SHP77 (cell line): ENCODE measurements around the gene TCEANC.

Experiments used
- DNase-seq, 2 experiments: peaks; one replicate each; lab custom pipeline; 2025; lab: John Stamatoyannopoulos, UW

Gene TCEANC

DNA sequence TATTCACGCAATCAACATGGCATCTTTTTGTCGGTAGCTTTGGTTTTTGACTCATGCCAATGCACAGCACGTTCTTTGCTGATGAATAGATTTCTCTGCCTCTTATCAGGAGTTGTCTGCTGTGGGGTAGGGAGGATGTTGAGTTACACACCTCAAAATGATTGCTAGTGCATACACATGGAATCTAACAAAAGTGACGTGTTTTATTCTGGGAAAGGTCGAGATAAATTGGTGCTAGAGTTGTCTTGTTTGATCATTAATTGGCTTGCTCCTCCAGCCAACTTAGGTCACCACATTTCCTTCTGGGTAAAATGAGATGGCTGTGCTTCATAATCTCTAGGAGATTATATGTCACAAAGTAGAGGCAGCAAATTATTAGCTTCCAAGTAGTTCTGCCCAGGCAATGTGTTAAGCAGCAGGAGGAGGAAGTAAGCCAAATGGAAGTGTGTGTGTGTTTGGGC lies 39.9 kb downstream of the TCEANC start:
- no peak for DNase-seq

DNA sequence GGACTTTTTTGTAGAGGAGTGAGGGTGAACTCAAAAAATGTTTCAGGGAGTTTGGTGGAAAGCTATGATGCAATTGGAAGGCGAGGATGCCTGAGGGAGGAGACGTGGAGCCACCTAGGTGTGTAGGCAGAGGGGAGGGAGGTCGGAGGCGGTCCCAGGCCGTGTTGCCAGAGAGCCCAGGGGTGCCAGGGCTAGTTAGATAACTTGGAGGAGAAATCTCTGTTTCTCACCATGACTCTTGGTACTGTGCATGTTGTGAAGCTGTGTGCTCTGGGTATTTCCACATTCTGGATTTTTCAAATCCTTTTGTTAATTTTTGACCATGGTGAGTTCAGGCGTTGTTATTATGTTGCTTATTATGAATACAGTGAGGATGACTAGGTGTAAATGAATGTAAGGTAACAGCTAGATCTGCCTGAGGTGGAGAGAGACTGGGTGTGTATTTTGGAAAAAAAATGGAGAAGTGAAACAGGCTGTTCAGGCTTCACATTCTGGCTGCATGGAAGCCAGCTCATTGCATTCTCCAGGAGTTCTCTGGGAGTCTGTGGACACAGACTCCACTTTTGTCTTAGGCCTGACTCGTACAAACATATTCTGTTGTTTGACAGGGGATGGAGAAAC lies 40.5 kb downstream of the TCEANC start:
- DNase-seq, result no peak

DNA sequence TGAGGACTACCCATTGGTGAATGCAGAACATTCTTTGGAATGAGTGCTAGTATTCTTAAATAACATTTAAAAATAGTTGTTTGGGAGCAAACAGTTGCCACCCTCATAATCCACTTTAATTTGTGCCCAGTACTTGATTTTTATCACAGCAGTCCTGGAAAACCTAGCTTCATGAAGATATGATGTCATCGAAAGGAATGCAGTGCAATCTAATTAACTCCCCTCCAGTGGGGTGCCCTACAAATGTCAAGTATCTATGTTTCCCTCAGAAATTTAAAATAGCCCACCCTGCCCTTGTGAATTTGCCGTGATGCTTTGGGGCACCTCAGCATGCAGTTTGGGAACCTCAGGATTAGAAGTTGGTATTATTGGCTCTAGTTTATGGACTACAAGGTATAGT lies 41.4 kb downstream of the TCEANC start:
- no peak for DNase-seq

- no peak for DNase-seq
These were observed 42.0 kb downstream of the TCEANC start for GRCh38 chrX:13694983-13695382.

DNA sequence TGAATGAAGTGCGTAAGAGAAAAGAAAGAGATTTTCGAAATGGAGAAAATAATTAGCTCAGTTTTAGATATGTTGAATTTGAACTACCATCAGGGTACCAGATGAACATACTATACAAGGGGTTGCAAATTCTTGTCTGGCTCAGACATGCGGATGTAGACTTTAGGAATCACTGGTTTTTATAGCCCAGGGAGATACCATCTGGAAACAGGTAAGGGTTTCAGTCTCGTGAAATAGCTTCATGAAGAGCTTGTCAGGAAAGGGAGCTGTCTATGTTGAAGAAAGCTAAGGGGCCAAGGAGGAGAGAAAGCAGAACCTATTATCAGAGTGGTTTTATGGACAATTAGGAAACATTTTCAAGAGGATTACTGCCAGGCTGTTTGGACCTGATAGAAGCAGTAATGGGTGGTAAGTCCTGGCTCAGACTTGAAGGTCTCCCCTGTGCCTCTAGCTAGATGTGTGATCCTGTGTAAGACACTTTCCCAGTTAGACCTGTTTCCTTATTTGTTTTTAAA lies 42.7 kb downstream of the TCEANC start:
- DNase-seq, result no peak

DNA sequence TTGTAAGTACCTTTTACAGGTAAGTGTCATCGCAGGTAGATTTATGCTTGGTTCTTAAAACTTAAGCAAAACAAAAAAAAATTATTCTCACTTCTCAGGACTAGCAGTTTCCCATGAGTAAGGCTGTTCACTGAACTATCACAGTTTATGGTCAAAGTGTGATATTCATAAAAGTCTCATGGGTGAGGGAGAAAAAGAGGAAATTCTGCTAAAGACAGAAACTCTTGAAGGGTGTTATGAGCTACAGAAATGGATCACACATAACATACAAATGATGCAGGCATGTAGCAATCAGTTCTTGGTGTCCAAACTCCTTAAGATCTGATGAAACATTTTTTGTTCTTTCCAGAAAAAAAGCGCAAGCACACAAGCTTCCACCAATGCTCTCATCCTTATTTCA lies 44.5 kb downstream of the TCEANC start:
- no peak for DNase-seq

DNA sequence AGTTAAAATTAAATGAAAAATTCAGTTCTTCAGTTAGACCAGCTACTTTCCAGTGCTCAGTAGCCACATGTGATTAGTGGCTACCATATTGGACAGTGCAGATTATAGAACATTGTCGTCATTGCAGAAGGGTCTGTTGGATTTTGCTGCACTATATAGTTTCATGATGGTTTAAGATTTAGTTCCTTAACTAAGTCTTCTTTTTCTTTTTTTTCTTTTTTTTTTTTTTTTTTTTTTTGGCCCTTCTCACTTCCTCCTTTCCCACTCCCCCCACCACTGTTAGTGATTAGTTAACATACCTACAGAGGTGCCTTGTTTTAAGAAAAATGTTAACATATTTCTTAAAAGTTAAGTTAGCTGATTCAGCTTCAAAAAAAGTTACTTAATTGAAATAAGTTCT lies 45.0 kb downstream of the TCEANC start:
- no peak for DNase-seq

DNA sequence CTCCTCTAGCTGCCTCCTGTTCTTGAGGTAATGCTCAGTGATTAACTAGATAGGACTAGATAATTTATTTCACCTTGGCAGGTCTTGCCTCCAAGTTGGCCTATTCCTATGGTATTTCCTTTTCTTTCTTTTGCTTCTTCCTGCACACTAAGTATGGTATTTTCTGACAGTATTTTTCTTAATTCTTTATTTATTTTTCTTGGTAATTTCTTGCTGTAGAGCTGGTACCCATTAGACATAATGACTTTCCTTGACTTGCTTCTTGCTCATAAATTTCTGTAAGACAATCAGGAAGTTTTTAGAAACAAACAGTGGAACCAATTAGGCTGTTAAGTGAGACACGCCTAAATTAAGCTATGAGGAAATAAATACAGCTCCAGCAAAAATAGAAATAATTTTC lies 45.5 kb downstream of the TCEANC start:
- DNase-seq, result no peak

- no peak for DNase-seq
These were observed 46.4 kb downstream of the TCEANC start for GRCh38 chrX:13699183-13699826.

DNA sequence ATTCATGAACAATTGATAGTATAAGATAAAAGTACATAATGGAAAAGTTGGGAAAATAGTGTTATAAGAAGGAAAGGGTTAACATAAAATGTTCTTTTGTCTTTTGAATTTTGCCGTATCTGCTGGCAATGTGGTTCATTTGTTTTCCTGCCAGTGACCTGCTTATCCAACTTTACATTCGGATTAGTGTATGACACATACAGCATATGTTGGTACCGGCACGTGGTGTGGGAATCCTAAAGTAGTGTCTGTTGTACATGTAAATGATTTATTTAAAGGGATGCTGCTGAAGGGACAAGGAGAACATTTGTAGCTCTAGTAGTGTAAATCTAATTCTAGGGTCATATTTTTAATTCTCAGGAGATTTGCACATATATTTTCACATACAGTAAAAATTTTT lies 47.4 kb downstream of the TCEANC start:
- no peak for DNase-seq

DNA sequence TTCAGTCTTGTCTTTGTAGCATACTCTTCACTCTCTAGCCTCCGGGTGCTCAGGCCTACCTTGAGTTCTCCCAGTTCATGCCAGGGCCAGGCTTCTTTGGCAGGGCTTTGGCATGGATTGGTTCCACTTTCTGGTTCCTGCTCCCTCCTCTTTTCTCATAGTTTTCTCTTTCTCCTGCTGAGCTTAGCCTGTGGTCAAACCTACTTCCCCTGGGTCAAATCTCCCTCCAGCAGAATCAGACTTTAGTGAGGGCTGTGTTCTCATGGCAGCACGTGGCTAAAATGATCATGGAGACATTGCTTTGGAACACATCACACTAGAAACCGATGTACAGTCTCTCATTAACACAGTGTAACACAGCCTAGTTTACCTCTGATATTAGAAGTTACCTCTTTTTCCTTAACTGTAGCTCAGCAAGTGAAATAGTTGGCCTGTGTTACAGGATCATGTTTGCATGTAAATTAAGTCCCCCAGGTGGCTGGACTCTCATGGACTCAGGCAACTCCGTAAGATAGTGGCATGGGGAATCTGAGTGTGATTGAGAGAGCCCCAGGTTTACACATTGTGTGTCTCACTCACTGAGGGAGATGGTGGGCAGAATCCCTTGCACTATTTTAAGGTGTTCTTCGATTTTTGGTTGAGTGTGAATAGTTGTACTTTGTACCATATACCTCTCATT lies 49.3 kb downstream of the TCEANC start:
- no peak for DNase-seq

- no peak for DNase-seq
These were observed 50.2 kb downstream of the TCEANC start for GRCh38 chrX:13703135-13703534.

DNA sequence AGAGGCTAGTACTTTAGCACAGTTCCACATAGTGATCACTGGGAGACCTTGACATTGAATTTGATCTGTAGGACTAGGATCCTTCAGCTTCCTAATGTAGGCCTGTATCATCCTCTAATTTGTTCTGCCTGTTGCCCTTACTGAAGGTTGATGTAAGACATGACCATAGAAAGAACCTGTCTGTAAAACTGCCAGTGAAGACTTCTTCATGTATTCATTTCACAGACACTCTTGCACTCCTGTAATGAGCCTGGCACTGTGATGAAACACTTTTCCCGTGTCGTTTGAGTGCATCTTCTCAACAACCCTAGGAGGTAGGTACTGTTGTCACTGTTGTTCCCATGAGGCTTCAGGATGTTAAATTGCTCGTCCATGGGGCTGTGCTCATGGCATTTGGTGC lies 50.6 kb downstream of the TCEANC start:
- DNase-seq, result no peak

- no peak for DNase-seq
These were observed 58.2 kb downstream of the TCEANC start for GRCh38 chrX:13711141-13711540.
